DMS114 treated with DMSO at 0.1 percent for 48 hours (cell line): ENCODE results near the gene SLC9C1.

Experiments
- DNase-seq: peaks from one replicate; lab custom pipeline; 2025; ENCODE audit not compliant: unreplicated experiment; lab: John Stamatoyannopoulos, UW

The SLC9C1 gene

GRCh38 chr3:112132975-112133448, 161.0 kb downstream of the SLC9C1 start, which contains the start of gene GCSAM:
TSS of gene GCSAM (minus strand) at chr3:112133248. CDS start at chr3:112133120, 128 bp downstream.
- DNase-seq, result no peak

GRCh38 chr3:112132554-112132953, 161.5 kb downstream of the SLC9C1 start:
- DNase-seq, result no peak

- no peak for DNase-seq
Measured at GRCh38 chr3:112132088-112132487, 161.9 kb downstream of the SLC9C1 start.

GRCh38 chr3:112131111-112131510, 162.9 kb downstream of the SLC9C1 start:
- no peak for DNase-seq

- no peak for DNase-seq
Measured at GRCh38 chr3:112130638-112130993, 163.4 kb downstream of the SLC9C1 start.

- DNase-seq, result no peak
Measured at GRCh38 chr3:112129925-112130637, 163.9 kb downstream of the SLC9C1 start.

- DNase-seq, result no peak
Measured at GRCh38 chr3:112128843-112129727, 164.9 kb downstream of the SLC9C1 start.

GRCh38 chr3:112127522-112128494, 166.2 kb downstream of the SLC9C1 start:
- no peak for DNase-seq

- DNase-seq, result no peak
Measured at GRCh38 chr3:112126511-112126911, 167.5 kb downstream of the SLC9C1 start.

GRCh38 chr3:112124907-112125607, 169.0 kb downstream of the SLC9C1 start:
- no peak for DNase-seq

- DNase-seq, result no peak
Measured at GRCh38 chr3:112123548-112123947, 170.5 kb downstream of the SLC9C1 start.

GRCh38 chr3:112122870-112123269, 171.1 kb downstream of the SLC9C1 start:
- DNase-seq, result no peak

GRCh38 chr3:112121577-112122547, 172.2 kb downstream of the SLC9C1 start:
- no peak for DNase-seq

- no peak for DNase-seq
Measured at GRCh38 chr3:112119962-112120836, 173.8 kb downstream of the SLC9C1 start.

GRCh38 chr3:112117841-112118571, 176.0 kb downstream of the SLC9C1 start:
- DNase-seq, result no peak

GRCh38 chr3:112117415-112117814, 176.6 kb downstream of the SLC9C1 start:
- no peak for DNase-seq

GRCh38 chr3:112116748-112117186, 177.2 kb downstream of the SLC9C1 start:
- no peak for DNase-seq
